Brain pericyte (primary cell): ENCODE data around the gene KCNAB2.

Source experiments
- DNase-seq: peaks from one replicate; pipeline ENCODE4 v3.0.0-alpha.2; 2012; ENCODE audit warnings: low read depth, low spot score

Gene KCNAB2

GRCh38 chr1:6127587-6128163 is 82.0 kb downstream of the KCNAB2 start:
- DNase-seq: no peak

DNA sequence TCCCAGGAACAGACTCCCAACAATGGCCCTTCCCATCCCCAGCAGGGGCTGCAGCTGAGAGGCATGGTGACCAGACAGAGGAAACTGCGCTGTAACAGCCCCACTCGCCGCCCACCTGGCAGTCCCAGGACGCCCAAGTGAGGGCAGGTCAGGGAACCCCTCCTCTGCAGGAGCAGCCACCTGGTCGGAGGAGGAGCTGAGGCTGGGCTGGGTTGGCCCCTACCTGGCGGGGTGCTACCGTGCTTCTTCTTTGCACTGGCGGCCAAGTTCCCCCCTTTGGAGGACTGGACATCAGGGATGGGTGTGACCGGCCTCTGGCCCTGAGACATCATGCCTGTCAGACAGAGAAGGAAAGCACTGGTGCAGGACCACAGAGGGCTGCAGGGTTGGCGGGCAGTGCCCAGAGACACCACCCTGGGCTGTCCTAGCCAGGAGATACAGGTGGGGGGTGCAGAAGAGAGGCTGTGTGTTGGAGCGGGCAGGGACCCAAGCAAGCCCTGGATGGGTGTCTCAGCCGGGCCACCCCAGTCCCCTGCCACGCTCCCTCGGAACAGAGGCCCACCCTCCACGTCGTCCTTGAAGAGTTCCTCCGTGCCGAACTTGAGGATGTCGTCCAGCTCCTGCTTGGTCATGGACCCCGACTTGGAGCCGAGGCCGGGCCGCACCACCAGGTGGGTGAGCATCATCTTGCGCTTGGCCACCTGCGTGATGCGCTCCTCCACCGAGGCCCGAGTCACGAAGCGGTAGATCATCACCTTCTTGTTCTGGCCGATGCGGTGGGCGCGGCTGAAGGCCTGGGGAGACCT is 82.8 kb downstream of the KCNAB2 start:
- DNase-seq: no peak

- DNase-seq: no peak
Observed at GRCh38 chr1:6129313-6129712, 83.6 kb downstream of the KCNAB2 start.

- no peak for DNase-seq
Observed at GRCh38 chr1:6130036-6130435, 84.3 kb downstream of the KCNAB2 start.

DNA sequence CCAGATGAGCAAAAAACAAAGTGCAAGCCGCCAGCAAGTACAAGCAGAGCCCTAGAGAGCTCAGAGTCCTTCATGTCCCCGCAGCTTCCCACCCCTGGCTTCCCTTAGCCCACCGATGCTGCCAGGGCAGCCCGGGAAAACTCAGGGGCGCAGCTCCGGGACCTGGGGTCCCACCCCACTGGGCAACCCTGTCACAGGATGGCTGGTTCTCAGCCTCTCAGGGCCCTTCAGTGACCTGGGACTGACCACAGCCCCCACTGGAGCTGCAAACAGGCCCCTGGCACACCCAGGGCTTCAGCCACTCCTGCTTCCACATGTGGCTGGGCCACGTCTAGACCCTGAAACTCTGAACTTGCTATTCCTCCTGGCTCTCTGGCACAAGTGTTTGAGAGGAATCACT is 84.9 kb downstream of the KCNAB2 start:
- no peak for DNase-seq

DNA sequence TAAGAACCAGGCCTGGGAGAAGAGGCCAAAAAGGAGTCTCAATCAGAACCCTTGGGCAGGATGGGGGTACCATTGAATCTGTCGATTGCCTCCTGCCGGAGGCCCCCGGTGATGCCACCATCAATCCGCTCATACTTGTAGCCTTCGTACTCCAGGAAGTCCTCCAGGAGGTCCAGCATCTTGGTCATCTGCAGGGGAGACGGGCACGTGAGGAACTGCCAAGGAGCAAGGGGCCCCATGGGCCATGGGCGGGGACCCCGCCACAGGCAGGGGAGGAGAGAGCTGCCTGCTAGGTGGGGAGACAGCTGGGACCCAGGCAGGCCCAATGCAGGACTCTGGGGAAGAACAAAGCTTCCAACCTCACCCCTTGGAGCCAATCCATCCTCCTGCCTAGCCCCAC is 85.9 kb downstream of the KCNAB2 start:
- no peak for DNase-seq

DNA sequence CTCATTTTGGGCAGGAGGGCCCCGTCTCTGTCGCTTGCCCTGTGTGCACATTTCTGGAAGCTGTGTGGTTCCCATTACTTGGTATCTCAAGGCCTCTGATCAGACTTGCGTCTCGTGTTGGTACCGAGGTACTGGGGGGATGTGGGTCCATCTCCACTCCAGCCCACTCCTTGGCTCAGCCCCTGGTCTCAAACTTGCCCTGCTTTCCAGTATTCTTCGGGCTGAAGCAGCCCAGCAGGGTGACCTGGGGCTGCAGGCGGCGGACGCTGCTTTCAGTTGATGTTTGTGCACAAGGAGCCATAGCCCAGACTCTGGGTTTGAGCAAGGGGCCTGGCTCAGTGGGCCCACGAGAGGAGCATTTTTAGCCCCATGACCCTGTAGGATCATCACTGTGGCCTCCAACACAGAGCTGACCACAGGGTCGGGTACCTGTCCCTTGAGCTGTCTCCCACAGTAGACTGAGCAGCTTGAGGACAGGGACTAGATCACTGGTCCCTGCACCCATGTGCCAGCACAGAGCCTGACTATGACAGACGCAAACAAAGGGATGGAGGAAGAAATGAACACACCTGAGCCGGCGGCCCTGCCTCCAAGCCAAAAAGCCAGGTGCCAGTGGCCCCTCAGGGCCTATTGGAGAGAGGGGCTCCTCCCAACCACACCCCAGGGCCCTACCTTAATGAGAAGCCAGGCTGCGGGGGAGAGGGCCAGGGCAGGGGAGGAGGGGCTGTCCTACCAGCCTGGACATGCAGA is 87.6 kb downstream of the KCNAB2 start:
- DNase-seq: no peak

GRCh38 chr1:6134206-6134605 is 88.5 kb downstream of the KCNAB2 start:
- no peak for DNase-seq

DNA sequence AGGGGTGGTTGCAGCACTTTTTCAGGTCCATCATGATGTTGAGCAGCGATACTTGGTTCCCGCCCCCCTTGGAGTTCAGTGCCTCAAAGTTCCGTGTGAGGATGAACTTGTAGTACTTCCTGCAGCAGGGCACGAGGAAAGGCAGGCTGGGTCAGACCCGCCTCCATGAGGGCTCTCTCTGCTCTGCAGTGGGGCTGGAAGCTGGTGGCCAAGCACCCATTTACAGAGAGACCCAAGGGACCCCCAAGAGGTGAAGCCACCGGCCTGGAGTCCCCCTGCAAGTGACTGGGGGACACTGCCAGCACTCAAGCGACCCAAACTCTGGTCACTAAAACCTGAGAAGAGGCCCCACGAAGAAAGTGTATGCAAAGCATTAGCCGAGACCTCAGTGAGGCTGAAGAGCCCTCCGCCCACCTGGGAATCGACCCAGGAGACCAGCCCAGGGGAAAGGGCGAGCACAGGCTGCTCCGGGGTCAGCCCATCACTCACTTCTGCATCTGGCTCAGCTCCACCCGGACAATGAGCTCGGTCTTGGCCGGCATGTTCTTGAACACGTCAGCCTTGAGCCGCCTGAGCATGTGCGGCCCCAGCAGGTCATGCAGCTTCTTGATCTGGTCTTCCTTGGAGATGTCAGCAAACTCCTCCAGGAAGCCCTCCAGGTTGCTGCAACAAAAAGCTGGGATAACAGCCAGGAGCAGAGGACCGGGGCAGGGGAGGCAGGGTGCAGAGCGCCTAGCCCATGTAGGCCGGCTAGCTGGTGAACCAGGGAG is 89.2 kb downstream of the KCNAB2 start:
- DNase-seq: no peak

GRCh38 chr1:6136516-6137220 is 91.0 kb downstream of the KCNAB2 start:
- no peak for DNase-seq

DNA sequence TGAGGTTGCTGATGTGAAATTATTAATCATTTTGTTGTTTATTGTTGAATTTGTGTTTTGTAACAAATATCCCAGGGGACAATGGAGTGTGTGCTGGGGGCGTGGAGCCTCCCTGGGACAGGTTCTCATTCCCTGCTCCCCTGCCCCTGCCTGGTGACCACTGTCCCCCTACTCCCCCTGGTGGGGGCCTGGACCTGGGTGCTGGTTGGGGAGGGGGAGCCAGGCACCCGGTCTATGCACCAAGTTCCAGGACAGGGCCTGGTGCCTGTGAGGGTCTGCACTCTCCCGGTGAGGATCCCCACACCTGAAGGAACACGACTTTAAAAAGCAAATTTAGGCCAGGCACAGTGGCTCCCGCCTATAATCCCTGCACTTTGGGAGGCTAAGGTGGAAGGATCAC is 92.1 kb downstream of the KCNAB2 start:
- no peak for DNase-seq

DNA sequence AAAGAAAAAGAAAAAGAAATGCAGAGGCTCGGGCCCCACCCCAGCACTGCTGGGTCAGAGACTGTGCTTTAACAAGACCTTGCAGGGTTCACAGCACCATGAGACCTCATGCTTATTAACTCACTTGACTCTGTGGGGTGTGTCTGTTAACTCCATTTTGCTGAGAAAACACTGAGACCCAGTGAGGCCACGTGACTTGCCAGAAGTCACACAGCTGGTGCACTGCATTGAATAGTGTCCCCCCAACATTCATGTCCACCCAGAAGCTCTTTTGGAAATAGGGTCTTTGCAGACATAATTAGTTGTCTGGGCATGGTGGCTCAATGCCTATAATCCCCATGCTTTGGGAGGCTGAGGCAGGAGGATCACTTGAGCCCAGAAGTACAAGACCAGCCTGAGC is 94.7 kb downstream of the KCNAB2 start:
- DNase-seq: no peak

GRCh38 chr1:6141592-6141991 is 95.9 kb downstream of the KCNAB2 start:
- no peak for DNase-seq

DNA sequence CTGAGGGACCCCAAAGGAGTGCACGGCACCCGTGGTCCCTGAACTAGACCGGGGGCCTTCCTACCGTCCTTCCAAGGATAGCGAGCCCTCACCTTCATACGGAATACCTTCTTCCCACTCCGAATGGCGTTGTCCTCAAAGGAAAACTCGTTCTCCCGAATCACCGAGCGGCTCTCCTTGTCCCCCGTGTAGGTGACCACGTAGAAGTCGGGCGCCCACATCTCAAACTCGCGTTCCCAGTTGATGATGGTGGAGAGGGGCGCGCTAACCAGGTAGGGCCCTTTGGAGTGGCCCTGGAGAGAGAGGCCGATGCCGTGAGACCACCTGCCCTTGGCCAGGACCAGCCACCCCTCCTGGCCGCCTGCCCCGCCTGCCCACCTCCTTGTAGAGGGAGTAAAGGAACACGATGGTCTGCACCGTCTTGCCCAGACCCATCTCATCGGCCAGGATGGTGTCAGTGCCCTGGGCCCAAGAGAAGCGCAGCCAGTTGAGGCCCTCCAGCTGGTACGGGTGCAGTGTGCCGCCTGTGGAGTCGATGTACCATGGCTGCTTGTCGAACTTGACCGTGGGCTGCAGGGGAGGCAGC is 96.4 kb downstream of the KCNAB2 start:
- DNase-seq: no peak

DNA sequence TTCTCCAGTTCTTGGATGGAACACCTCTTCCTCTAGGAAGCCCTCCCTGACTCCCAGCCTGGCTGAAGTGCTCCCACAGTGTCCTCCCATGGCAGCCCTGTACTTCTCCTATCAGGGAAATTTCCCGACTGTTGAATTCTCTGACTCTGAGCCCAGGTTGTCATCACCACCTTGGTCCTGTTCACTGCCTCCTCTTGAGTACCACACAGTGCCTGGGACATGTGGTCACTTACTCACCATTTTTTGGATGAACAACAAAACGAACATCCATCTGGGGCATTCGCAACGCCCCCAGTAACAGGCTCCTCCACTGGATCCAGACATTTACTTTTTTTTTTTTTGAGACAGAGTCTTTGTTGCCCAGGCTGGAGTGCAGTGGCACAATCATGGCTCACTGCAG is 97.0 kb downstream of the KCNAB2 start:
- no peak for DNase-seq

- DNase-seq: no peak
Observed at GRCh38 chr1:6143395-6143794, 97.7 kb downstream of the KCNAB2 start.

DNA sequence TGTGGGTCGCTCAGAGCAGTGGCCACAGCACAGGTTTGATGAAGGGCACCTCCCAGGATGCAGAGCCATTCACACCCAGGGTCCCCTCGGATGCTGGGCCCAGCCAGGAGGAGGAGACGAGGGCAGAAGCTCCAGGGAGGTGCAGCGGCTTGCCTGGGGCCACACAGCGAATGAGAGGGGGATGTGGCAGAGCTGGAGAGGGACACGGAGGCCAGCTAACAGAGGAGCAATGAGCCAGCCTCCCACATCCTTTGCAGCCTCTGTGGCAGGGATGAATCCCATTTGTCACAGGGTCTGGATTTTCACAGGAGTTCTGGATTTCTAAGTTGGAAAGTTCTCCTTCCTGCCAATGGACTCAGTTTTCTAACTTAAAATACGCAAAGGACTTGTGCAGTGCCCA is 98.5 kb downstream of the KCNAB2 start:
- DNase-seq: no peak

DNA sequence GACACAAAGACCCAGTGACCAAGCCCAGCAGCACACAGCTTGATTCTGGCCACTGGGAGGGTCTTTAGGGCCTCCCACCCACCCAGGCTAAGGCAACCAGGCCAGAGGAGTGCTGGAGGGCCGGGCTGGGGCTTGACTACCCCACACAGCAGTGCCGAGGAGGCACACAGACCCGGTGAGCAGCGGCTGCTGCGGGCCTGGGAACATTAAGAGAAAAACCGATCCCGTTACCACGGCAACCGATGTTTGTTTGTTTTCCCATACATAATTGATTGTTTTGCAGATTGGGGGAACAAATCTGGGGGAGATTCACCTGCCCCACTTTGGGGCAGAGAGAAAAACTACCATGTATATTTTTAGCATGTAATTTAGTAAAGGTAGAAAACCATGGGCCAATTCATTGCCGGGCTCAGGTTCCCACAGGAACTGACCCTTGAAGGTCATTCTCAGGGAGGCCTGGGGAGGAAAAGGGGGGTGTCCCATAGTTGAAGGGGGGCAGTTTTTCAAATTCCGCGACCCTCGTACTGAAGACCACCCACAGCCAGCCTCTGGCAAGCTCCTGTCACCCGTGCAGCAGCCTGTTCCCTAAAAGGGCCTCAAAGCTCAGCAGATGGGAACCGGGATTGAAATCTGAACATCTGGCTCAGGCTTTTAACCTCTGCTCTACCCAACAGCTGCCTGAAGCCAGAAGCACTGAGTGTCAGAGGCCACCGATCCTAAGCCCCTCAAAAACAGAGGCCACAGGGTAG is 99.1 kb downstream of the KCNAB2 start:
- DNase-seq: no peak

DNA sequence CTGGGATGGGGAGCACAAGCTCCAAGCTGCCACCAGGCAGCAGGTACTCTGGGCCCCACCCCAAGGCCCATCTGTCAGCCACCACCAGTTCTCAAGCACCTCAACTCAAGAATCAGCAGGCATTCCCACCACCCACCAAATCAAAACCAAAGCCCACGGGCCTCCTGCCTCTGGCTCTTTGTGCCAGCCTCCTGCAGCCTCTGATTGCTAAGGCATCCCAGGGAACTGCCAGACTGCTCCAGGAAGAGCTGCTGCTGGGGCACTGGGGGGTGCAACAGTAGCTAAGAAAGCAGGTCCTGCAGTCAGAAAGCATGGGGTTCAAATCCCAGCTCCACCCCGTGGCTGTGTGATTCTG is 99.7 kb downstream of the KCNAB2 start:
- no peak for DNase-seq

- DNase-seq: no peak
Observed at GRCh38 chr1:6145864-6146410, 100.2 kb downstream of the KCNAB2 start.
